ENCODE measurements around the gene IVL.
A peak's percentile ranks its signal among the peaks of the same experiment; 100 is the strongest.

Gene IVL

GRCh38 chr1:152907686-152908601, at the start of gene IVL:
Gene IVL, plus strand, starts transcription at chr1:152908546. Its CDS starts 1,252 bp downstream, at chr1:152909798.
- Histone ChIP-seq H3K27me3 (ENCODE audit: control insufficient read depth, insufficient read depth, low read length) (peaks cover 37% of the 10 kb centered on the region; the same call in 1 of the 2 replicates), H3K36me3 (ENCODE audit: control insufficient read depth, insufficient read depth, low read length) (no peaks in the 10 kb centered on the region), H3K27ac (ENCODE audit: low read depth, low read length) (no peak within 1 kb of the TSS), H3K9me3 (ENCODE audit: control insufficient read depth, insufficient read depth, low read depth, low read length) (peaks cover 23% of the 10 kb centered on the region; the same call in 1 of the 2 replicates), H3K9ac (ENCODE audit: low read length) (no peak within 1 kb of the TSS), H3K4me1 (ENCODE audit: control insufficient read depth, insufficient read depth, low read length) (no peaks in the 10 kb centered on the region), H3K4me3 (ENCODE audit: low read depth, low read length) (no peak within 1 kb of the TSS)

- Histone ChIP-seq H3K9ac (ENCODE audit: low read length) (no peak within 1 kb of the TSS), H3K36me3 (ENCODE audit: control insufficient read depth, insufficient read depth, low read length) (no peaks in the 10 kb centered on the region), H3K27ac (ENCODE audit: low read depth, low read length) (no peak within 1 kb of the TSS), H3K4me3 (ENCODE audit: low read depth, low read length) (no peak within 1 kb of the TSS), H3K9me3 (ENCODE audit: control insufficient read depth, insufficient read depth, low read depth, low read length) (peaks cover 34% of the 10 kb centered on the region; the same call in 1 of the 2 replicates), H3K27me3 (ENCODE audit: control insufficient read depth, insufficient read depth, low read length) (peaks cover 5% of the 10 kb centered on the region; the same call in 1 of the 2 replicates), H3K4me1 (ENCODE audit: control insufficient read depth, insufficient read depth, low read length) (no peaks in the 10 kb centered on the region)
Measured at GRCh38 chr1:152859696-152860095, 48.6 kb upstream of the IVL start, which contains the start of gene LCE7A. Gene LCE7A, plus strand, starts transcription at chr1:152859996. Its CDS starts 702 bp downstream, at chr1:152860698.

GRCh38 chr1:152860129-152860528, 48.2 kb upstream of the IVL start:
- Histone ChIP-seq H3K9me3 (ENCODE audit: control insufficient read depth, insufficient read depth, low read depth, low read length) (peaks cover 34% of the 10 kb centered on the region; the same call in 1 of the 2 replicates), H3K4me3 (ENCODE audit: low read depth, low read length) (no peak overlapping the region), H3K9ac (ENCODE audit: low read length) (no peak overlapping the region), H3K36me3 (ENCODE audit: control insufficient read depth, insufficient read depth, low read length) (no peaks in the 10 kb centered on the region), H3K27me3 (ENCODE audit: control insufficient read depth, insufficient read depth, low read length) (peaks cover 5% of the 10 kb centered on the region; the same call in 1 of the 2 replicates), H3K4me1 (ENCODE audit: control insufficient read depth, insufficient read depth, low read length) (no peaks in the 10 kb centered on the region), H3K27ac (ENCODE audit: low read depth, low read length) (no peak overlapping the region)

GRCh38 chr1:152861374-152861773, 47.0 kb upstream of the IVL start:
- H3K9me3 ChIP-seq (ENCODE audit: control insufficient read depth, insufficient read depth, low read depth, low read length): peaks cover 32% of the 10 kb centered on the region; the same call in 1 of the 2 replicates
- H3K36me3 ChIP-seq (ENCODE audit: control insufficient read depth, insufficient read depth, low read length): no peaks in the 10 kb centered on the region

GRCh38 chr1:152864443-152864842, 43.9 kb upstream of the IVL start:
- no peak overlapping the region for H3K9ac ChIP-seq (ENCODE audit: low read length)
- no peaks in the 10 kb centered on the region; the same call in 1 of the 2 replicates for H3K27me3 ChIP-seq (ENCODE audit: control insufficient read depth, insufficient read depth, low read length)
- H3K4me3 ChIP-seq (ENCODE audit: low read depth, low read length): no peak overlapping the region
- peaks cover 19% of the 10 kb centered on the region; the same call in 1 of the 2 replicates for H3K9me3 ChIP-seq (ENCODE audit: control insufficient read depth, insufficient read depth, low read depth, low read length)
- H3K36me3 ChIP-seq (ENCODE audit: control insufficient read depth, insufficient read depth, low read length): no peaks in the 10 kb centered on the region
- no peak overlapping the region for H3K27ac ChIP-seq (ENCODE audit: low read depth, low read length)
- no peaks in the 10 kb centered on the region for H3K4me1 ChIP-seq (ENCODE audit: control insufficient read depth, insufficient read depth, low read length)

More at GRCh38 chr1:152861374-152861773, 47.0 kb upstream of the IVL start:
- no peak overlapping the region for H3K9ac ChIP-seq (ENCODE audit: low read length)
- H3K4me1 ChIP-seq (ENCODE audit: control insufficient read depth, insufficient read depth, low read length): no peaks in the 10 kb centered on the region
- no peak overlapping the region for H3K4me3 ChIP-seq (ENCODE audit: low read depth, low read length)
- no peak overlapping the region for H3K27ac ChIP-seq (ENCODE audit: low read depth, low read length)
- H3K27me3 ChIP-seq (ENCODE audit: control insufficient read depth, insufficient read depth, low read length): peaks cover 5% of the 10 kb centered on the region; the same call in 1 of the 2 replicates

GRCh38 chr1:152866321-152866720, 42.0 kb upstream of the IVL start:
- no peak overlapping the region for H3K27ac ChIP-seq (ENCODE audit: low read depth, low read length)

GRCh38 chr1:152869808-152870419, 38.4 kb upstream of the IVL start:
- H3K27me3 ChIP-seq (ENCODE audit: control insufficient read depth, insufficient read depth, low read length): no peaks in the 10 kb centered on the region
- H3K4me1 ChIP-seq (ENCODE audit: control insufficient read depth, insufficient read depth, low read length): no peaks in the 10 kb centered on the region
- peaks cover 4% of the 10 kb centered on the region; the same call in 1 of the 2 replicates for H3K9me3 ChIP-seq (ENCODE audit: control insufficient read depth, insufficient read depth, low read depth, low read length)
- no peak overlapping the region for H3K9ac ChIP-seq (ENCODE audit: low read length)
- no peaks in the 10 kb centered on the region for H3K36me3 ChIP-seq (ENCODE audit: control insufficient read depth, insufficient read depth, low read length)
- no peak overlapping the region for H3K27ac ChIP-seq (ENCODE audit: low read depth, low read length)
- H3K4me3 ChIP-seq (ENCODE audit: low read depth, low read length): no peak overlapping the region

More at GRCh38 chr1:152866321-152866720, 42.0 kb upstream of the IVL start:
- H3K9ac ChIP-seq (ENCODE audit: low read length): no peak overlapping the region
- H3K36me3 ChIP-seq (ENCODE audit: control insufficient read depth, insufficient read depth, low read length): no peaks in the 10 kb centered on the region
- H3K4me3 ChIP-seq (ENCODE audit: low read depth, low read length): no peak overlapping the region
- H3K27me3 ChIP-seq (ENCODE audit: control insufficient read depth, insufficient read depth, low read length): no peaks in the 10 kb centered on the region; the same call in 1 of the 2 replicates
- peaks cover 6% of the 10 kb centered on the region; the same call in 1 of the 2 replicates for H3K9me3 ChIP-seq (ENCODE audit: control insufficient read depth, insufficient read depth, low read depth, low read length)
- H3K4me1 ChIP-seq (ENCODE audit: control insufficient read depth, insufficient read depth, low read length): no peaks in the 10 kb centered on the region

- Histone ChIP-seq H3K9me3 (ENCODE audit: control insufficient read depth, insufficient read depth, low read depth, low read length) (no peaks in the 10 kb centered on the region; the same call in 1 of the 2 replicates), H3K4me1 (ENCODE audit: control insufficient read depth, insufficient read depth, low read length) (no peaks in the 10 kb centered on the region), H3K27me3 (ENCODE audit: control insufficient read depth, insufficient read depth, low read length) (no peaks in the 10 kb centered on the region), H3K27ac (ENCODE audit: low read depth, low read length) (no peak overlapping the region), H3K36me3 (ENCODE audit: control insufficient read depth, insufficient read depth, low read length) (no peaks in the 10 kb centered on the region), H3K4me3 (ENCODE audit: low read depth, low read length) (peak overlapping the region; percentile 39; the same call in 1 of the 2 replicates), H3K9ac (ENCODE audit: low read length) (no peak overlapping the region)
Measured at GRCh38 chr1:152870831-152871730, 37.3 kb upstream of the IVL start.

- H3K4me3 ChIP-seq (ENCODE audit: low read depth, low read length): no peak overlapping the region
- no peaks in the 10 kb centered on the region for H3K36me3 ChIP-seq (ENCODE audit: control insufficient read depth, insufficient read depth, low read length)
Measured at GRCh38 chr1:152871731-152872126, 36.6 kb upstream of the IVL start.

GRCh38 chr1:152873495-152873894, 34.9 kb upstream of the IVL start:
- no peaks in the 10 kb centered on the region; the same call in 1 of the 2 replicates for H3K9me3 ChIP-seq (ENCODE audit: control insufficient read depth, insufficient read depth, low read depth, low read length)
- H3K27me3 ChIP-seq (ENCODE audit: control insufficient read depth, insufficient read depth, low read length): no peaks in the 10 kb centered on the region
- no peaks in the 10 kb centered on the region for H3K36me3 ChIP-seq (ENCODE audit: control insufficient read depth, insufficient read depth, low read length)
- H3K4me3 ChIP-seq (ENCODE audit: low read depth, low read length): no peak overlapping the region
- no peaks in the 10 kb centered on the region for H3K4me1 ChIP-seq (ENCODE audit: control insufficient read depth, insufficient read depth, low read length)
- no peak overlapping the region for H3K9ac ChIP-seq (ENCODE audit: low read length)
- H3K27ac ChIP-seq (ENCODE audit: low read depth, low read length): no peak overlapping the region

More at GRCh38 chr1:152871731-152872126, 36.6 kb upstream of the IVL start:
- no peak overlapping the region for H3K9ac ChIP-seq (ENCODE audit: low read length)
- H3K27me3 ChIP-seq (ENCODE audit: control insufficient read depth, insufficient read depth, low read length): no peaks in the 10 kb centered on the region
- H3K27ac ChIP-seq (ENCODE audit: low read depth, low read length): no peak overlapping the region
- H3K4me1 ChIP-seq (ENCODE audit: control insufficient read depth, insufficient read depth, low read length): no peaks in the 10 kb centered on the region
- H3K9me3 ChIP-seq (ENCODE audit: control insufficient read depth, insufficient read depth, low read depth, low read length): no peaks in the 10 kb centered on the region; the same call in 1 of the 2 replicates

Data from HUES6 (cell line).